HepG2 (cell line): ENCODE measurements around the gene TUBB2B. TPM values are rescaled to one million over a fixed set of nuclear protein-coding genes. Genes with fewer than 3 reads are reported as not detected.

Experiments
- BCL6 ChIP-seq: IDR thresholded peaks from 2 replicates; pipeline ENCODE4 v1.6.1; 2016; ENCODE audit warnings: missing genetic modification reagents, missing compliant biosample characterization
- DR1 ChIP-seq: sonication (generic); formaldehyde crosslinking; IDR thresholded peaks from 2 replicates; pipeline ENCODE4 v1.8.0; 2021; ENCODE audit warnings: mild to moderate bottlenecking, missing genetic modification reagents, inconsistent platforms
- NFE2 ChIP-seq: sonication (generic); formaldehyde crosslinking; IDR thresholded peaks from 2 replicates; pipeline ENCODE4 v1.4.0; 2020; ENCODE audit warnings: missing genetic modification reagents
- ZFP36L2 ChIP-seq: sonication (generic); formaldehyde crosslinking; IDR thresholded peaks from 2 replicates; pipeline ENCODE4 v1.4.0; 2020; ENCODE audit warnings: missing genetic modification reagents
- ZNF629 ChIP-seq: sonication (generic); formaldehyde crosslinking; conservative IDR thresholded peaks from 2 replicates; pipeline ENCODE4 v1.5.0; 2020; ENCODE audit warnings: missing genetic modification reagents
- polyA plus RNA-seq, 8 experiments: library from polyadenylated mRNA; depleted of rRNA in 3 of 8; stranded (reverse) in 7 of 8; unstranded in 1 of 8; fragments of >200 nt; fragmentation: Illumina TruSeq in 4 of 8; extraction: Trizol in 4 of 8; gene quantifications; 2 replicates each; pipeline versions ENCODE4 v1.2.1 to v1.2.3, GENCODE V29; 2011 to 2016; ENCODE audit warnings: low read depth in 4 of 8, missing spikeins in 1 of 8, mixed read lengths in 1 of 8; ENCODE audit not compliant: insufficient read depth in 1 of 8
- total RNA-seq, 5 experiments: library from RNA; depleted of rRNA; stranded (reverse); fragments of >200 nt; fragmentation: Illumina TruSeq; extraction: Trizol; gene quantifications; 2 replicates each; pipeline ENCODE4 v1.2.3, GENCODE V29; 2016; ENCODE audit warnings: low read depth in 1 of 5
- TF ChIP-seq, protein P1 (sequence below): conservative IDR thresholded peaks from 2 replicates; pipeline ENCODE4 v1.6.1; 2018; ENCODE audit warnings: missing genetic modification reagents
- TF ChIP-seq, protein P2 (sequence below): sonication (generic); formaldehyde crosslinking; IDR thresholded peaks from 2 replicates; pipeline ENCODE4 v1.4.0; 2020; ENCODE audit warnings: missing genetic modification reagents
- TF ChIP-seq, protein P3 (sequence below): sonication (generic); formaldehyde crosslinking; IDR thresholded peaks from 2 replicates; pipeline ENCODE4 v1.9.0; 2022; ENCODE audit warnings: missing genetic modification reagents, mild to moderate bottlenecking, borderline replicate concordance
- TF ChIP-seq, protein P4 (sequence below): sonication (generic); formaldehyde crosslinking; IDR thresholded peaks from 2 replicates; pipeline ENCODE4 v1.4.0; 2020; ENCODE audit warnings: missing genetic modification reagents

Gene TUBB2B
- total and polyA plus RNA-seq, 2 of the 13 experiments (the other 11 are each of a cell fraction or from before 2014, with no cell fraction given): 10.3 to 23.6 TPM

DNA sequence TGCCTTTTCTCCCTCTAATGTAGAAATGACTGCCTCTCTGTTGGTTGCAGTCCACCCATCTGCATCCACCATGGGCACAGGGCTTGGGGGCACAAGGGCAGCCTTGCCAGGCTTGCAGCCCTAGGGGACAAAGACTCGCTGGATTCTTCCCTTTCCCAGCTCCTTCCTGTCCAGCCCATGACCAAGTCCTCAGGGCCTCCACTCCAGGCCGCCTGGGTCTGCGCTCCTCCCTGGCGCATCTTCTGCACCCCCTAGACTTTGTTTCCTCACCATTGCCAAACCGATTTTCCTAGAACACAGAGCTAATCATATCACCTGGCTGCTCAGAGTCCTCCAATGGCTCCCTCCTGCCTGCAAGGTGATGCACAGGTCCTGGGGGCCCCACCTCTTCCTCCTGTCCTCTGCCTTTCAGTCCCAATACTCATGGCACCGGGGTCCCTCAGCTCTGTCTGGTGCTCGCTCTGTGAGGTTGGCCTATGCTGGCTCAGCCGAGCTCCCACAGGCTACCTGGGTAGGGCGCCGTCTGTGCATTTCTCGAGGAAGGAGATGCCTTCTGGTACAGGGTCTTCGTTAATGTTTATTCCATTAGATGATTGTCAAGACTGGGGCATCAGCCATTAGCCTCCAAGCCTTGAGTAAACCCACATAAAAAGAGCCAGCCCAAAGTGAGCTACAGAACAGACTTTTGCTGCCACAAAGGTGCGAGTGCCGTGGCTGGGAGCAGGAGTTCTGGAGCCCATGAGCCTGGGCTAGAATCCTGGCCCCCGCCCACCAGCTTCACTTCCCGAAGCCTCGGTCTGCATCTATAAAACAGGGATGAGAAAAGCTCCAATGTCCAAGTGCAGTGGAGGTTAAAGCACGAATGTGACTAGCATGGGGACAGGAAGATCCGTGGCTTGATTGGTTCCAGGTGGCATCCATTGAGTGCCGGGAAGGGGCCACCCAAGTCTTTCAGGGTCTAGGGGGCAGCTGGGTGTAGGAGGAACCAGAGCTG is 49.0 kb upstream of the TUBB2B start (continued):
- TF ChIP-seq, protein P1, sequence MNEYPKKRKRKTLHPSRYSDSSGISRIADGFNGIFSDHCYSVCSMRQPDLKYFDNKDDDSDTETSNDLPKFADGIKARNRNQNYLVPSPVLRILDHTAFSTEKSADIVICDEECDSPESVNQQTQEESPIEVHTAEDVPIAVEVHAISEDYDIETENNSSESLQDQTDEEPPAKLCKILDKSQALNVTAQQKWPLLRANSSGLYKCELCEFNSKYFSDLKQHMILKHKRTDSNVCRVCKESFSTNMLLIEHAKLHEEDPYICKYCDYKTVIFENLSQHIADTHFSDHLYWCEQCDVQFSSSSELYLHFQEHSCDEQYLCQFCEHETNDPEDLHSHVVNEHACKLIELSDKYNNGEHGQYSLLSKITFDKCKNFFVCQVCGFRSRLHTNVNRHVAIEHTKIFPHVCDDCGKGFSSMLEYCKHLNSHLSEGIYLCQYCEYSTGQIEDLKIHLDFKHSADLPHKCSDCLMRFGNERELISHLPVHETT (CRISPR knock-in tag): no peak
- TF ChIP-seq, protein P2, sequence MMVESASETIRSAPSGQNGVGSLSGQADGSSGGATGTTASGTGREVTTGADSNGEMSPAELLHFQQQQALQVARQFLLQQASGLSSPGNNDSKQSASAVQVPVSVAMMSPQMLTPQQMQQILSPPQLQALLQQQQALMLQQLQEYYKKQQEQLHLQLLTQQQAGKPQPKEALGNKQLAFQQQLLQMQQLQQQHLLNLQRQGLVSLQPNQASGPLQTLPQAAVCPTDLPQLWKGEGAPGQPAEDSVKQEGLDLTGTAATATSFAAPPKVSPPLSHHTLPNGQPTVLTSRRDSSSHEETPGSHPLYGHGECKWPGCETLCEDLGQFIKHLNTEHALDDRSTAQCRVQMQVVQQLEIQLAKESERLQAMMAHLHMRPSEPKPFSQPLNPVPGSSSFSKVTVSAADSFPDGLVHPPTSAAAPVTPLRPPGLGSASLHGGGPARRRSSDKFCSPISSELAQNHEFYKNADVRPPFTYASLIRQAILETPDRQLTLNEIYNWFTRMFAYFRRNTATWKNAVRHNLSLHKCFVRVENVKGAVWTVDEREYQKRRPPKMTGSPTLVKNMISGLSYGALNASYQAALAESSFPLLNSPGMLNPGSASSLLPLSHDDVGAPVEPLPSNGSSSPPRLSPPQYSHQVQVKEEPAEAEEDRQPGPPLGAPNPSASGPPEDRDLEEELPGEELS: no peak
- TF ChIP-seq, protein P3, sequence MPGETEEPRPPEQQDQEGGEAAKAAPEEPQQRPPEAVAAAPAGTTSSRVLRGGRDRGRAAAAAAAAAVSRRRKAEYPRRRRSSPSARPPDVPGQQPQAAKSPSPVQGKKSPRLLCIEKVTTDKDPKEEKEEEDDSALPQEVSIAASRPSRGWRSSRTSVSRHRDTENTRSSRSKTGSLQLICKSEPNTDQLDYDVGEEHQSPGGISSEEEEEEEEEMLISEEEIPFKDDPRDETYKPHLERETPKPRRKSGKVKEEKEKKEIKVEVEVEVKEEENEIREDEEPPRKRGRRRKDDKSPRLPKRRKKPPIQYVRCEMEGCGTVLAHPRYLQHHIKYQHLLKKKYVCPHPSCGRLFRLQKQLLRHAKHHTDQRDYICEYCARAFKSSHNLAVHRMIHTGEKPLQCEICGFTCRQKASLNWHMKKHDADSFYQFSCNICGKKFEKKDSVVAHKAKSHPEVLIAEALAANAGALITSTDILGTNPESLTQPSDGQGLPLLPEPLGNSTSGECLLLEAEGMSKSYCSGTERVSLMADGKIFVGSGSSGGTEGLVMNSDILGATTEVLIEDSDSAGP (CRISPR knock-in tag): no peak
- TF ChIP-seq BCL6 (CRISPR knock-in tag): no peak
- TF ChIP-seq ZFP36L2 (CRISPR knock-in tag): no peak
- TF ChIP-seq ZNF629 (CRISPR knock-in tag): no peak
- no peak for TF ChIP-seq NFE2 (CRISPR knock-in tag)
- TF ChIP-seq DR1 (CRISPR knock-in tag): no peak
- TF ChIP-seq, protein P4, sequence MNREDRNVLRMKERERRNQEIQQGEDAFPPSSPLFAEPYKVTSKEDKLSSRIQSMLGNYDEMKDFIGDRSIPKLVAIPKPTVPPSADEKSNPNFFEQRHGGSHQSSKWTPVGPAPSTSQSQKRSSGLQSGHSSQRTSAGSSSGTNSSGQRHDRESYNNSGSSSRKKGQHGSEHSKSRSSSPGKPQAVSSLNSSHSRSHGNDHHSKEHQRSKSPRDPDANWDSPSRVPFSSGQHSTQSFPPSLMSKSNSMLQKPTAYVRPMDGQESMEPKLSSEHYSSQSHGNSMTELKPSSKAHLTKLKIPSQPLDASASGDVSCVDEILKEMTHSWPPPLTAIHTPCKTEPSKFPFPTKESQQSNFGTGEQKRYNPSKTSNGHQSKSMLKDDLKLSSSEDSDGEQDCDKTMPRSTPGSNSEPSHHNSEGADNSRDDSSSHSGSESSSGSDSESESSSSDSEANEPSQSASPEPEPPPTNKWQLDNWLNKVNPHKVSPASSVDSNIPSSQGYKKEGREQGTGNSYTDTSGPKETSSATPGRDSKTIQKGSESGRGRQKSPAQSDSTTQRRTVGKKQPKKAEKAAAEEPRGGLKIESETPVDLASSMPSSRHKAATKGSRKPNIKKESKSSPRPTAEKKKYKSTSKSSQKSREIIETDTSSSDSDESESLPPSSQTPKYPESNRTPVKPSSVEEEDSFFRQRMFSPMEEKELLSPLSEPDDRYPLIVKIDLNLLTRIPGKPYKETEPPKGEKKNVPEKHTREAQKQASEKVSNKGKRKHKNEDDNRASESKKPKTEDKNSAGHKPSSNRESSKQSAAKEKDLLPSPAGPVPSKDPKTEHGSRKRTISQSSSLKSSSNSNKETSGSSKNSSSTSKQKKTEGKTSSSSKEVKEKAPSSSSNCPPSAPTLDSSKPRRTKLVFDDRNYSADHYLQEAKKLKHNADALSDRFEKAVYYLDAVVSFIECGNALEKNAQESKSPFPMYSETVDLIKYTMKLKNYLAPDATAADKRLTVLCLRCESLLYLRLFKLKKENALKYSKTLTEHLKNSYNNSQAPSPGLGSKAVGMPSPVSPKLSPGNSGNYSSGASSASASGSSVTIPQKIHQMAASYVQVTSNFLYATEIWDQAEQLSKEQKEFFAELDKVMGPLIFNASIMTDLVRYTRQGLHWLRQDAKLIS: no peak
